Activated CD4-positive, CD25-positive, alpha-beta regulatory T cell treated with anti-CD3 and anti-CD28 coated beads, Interleukin-2, amount 50 U/mL, for 24 hours (primary cell): ENCODE data around the gene PKNOX2.

Experiments used
- ATAC-seq, 2 donors: fragments of 150-1000 bp; cut with Tn5 transposase; one replicate each; pipeline ENCODE4 v1.10.0; 2021; ENCODE audit warnings: mild to moderate bottlenecking in 1 of 2, moderate library complexity in 1 of 2

Gene PKNOX2, protein sequence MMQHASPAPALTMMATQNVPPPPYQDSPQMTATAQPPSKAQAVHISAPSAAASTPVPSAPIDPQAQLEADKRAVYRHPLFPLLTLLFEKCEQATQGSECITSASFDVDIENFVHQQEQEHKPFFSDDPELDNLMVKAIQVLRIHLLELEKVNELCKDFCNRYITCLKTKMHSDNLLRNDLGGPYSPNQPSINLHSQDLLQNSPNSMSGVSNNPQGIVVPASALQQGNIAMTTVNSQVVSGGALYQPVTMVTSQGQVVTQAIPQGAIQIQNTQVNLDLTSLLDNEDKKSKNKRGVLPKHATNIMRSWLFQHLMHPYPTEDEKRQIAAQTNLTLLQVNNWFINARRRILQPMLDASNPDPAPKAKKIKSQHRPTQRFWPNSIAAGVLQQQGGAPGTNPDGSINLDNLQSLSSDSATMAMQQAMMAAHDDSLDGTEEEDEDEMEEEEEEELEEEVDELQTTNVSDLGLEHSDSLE

GRCh38 chr11:125164422-125165110, at the start of gene PKNOX2:
PKNOX2 (plus strand) TSS chr11:125164751; CDS start chr11:125351306, 186,555 bp downstream.
- ATAC-seq: peak; percentile 69 to 86

DNA sequence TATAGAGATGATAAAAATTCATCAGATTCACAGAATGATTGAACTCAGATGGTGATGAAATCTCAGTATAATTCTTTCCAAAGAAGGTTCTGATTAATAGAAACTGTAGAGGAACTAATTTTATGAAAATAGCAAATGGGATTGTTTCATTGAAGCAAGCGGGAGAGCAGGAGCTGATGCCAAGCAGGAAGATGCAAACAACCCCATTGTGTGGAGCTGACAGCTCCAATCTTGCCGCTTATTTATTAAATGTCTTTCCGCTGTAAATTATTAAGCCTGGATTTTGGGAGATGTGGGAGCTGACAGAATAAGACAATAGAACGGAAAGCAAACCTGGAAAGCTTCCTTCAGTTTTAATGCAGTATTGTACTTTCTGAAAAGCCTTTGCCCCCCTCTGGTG, 47.1 kb upstream of the PKNOX2 start:
- no peak for ATAC-seq

DNA sequence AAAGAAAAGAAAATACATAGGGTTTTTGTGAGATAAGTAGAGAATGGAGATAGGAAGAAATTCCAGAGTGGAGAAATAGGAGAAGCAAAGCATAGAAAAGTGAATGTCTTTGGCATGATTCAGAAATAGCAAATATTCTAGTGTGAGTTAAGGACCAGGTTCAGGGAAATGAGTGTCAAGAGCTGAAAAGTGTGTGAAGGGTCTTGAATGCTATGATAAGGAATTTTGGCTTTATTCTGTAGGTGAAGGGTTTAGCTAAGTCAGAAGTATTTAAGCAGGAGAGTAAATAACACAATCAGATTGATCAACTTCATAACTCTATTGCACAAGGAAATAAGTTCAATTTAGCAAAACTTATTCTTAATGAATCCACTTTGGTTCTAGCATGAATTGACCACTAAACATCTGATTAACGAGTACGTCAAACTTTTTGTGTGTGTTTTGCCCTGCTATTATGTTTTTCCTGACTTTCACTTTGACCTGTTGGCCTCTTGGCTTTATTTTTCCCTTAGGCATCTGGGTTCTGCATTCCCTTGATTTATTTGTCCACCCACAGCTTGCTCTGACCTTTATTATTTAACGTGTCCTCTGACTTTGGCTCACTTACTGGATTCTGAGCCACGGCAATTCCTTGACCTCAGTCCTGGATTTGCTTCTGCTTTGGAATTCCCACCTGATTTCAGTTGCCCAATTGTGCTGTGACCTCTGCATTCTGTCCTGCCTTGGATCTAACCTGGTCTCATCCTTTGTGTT, 41.2 kb upstream of the PKNOX2 start:
- ATAC-seq: no peak

GRCh38 chr11:125123947-125124617, 40.5 kb upstream of the PKNOX2 start:
- ATAC-seq: peak; percentile 43 to 69

GRCh38 chr11:125124618-125124992, 39.9 kb upstream of the PKNOX2 start:
- ATAC-seq: no peak

GRCh38 chr11:125128450-125128849, 36.1 kb upstream of the PKNOX2 start:
- ATAC-seq: no peak

- ATAC-seq: no peak
Observed at GRCh38 chr11:125129316-125129993, 35.1 kb upstream of the PKNOX2 start.

GRCh38 chr11:125132071-125132470, 32.5 kb upstream of the PKNOX2 start:
- no peak for ATAC-seq

- no peak for ATAC-seq
Observed at GRCh38 chr11:125132596-125132995, 32.0 kb upstream of the PKNOX2 start.

GRCh38 chr11:125136001-125136400, 28.6 kb upstream of the PKNOX2 start:
- no peak for ATAC-seq

DNA sequence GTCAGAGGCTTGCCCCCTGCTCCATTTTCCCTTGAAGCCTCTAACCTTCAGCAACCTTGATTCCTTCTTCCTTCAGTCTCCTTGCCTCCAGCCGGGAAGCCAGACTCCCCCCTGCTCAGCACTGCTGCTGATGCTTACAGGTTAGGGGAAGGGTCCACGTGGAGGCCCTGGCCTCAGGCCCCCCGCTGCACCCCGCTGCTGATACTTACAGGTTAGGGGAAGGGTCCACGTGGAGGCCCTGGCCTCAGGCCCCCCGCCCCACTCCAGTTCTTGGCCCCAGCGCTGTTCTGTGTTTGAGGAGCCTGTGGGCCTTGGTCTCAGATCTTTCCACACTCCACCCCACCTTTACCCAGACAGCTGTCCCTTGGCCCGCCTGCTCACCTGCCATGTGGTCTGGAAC, 25.6 kb upstream of the PKNOX2 start:
- ATAC-seq: no peak

GRCh38 chr11:125139778-125140177, 24.8 kb upstream of the PKNOX2 start:
- ATAC-seq: no peak

GRCh38 chr11:125140233-125140632, 24.3 kb upstream of the PKNOX2 start:
- no peak for ATAC-seq

DNA sequence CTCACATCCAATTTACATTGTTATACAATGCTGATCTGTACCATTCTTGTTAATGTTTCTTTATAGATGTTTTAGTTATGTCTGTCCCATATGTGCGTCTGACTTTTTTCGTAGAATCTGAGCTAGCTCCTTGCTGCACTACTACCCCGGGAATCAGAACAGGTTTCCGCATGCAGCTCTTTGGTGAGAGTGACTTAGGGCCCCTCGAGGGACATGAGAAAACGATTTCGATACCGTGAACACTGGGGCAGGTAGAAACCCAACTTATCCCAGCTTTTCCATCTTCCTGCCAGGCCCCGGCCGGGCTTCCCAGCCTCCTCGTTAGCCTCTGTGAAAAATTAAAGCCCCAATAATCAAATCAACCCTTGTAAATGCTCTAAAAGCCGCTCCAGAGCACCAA, 23.4 kb upstream of the PKNOX2 start:
- ATAC-seq: no peak

DNA sequence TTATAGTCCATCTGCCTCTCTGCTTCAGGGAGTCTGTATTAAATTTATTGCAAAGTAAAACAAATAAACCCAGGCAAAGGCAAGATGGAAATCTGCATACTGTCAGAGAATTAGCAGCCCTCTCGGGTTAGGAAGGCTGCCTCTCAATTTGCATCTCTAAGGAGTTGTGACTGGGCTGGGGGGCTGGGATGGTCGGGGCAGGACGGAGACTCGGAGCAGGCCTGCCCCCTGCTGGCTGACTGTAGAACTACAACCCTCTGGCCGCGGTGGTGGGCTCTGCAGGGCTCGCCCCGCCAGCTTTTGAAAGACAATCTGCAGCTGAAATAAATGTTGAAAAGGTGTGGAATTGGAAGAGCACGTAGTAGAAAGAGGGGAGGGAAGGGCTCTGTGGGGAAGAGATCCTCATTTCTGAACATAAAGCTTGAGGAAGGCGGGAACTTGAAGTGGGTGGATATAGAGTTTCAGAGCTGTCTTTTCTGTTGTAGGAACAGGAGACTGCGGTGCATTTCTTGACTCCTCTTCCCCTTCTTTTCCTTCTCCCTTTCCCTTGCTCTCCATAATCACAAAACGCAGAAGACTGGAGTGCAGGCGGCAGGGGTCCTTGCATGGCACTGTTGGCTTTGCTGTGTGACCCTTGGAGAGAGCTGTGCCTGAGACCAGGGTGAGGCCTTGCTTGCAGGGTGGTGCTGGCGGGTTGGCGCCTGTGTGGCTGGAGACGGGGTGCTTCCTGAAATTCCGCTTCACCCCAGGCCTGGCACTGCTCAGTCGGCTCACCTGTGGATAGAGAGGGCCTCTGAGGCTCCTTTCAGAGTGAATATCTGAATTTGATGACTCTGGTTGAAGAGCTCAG, 22.6 kb upstream of the PKNOX2 start:
- ATAC-seq: peak; percentile 51 to 72

DNA sequence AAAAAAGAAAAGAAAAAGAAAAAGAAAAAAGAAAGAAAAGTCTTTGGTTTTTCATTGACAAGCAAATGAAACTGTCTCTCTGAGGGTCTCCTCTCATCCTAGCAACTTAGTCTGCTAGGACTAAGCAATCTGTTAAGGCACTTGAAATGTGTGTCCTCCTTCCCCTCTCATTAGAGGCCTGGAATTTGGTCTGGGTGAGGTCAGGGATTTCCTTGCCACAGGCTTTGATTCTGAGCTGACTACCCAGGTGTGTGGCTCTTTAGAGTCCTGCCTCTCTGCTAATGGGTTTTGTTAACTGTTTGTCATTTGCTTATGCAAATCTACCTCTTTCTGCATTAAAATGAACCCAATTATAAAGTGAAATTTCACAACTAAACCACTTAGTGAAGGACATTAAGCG, 18.3 kb upstream of the PKNOX2 start:
- ATAC-seq: no peak

DNA sequence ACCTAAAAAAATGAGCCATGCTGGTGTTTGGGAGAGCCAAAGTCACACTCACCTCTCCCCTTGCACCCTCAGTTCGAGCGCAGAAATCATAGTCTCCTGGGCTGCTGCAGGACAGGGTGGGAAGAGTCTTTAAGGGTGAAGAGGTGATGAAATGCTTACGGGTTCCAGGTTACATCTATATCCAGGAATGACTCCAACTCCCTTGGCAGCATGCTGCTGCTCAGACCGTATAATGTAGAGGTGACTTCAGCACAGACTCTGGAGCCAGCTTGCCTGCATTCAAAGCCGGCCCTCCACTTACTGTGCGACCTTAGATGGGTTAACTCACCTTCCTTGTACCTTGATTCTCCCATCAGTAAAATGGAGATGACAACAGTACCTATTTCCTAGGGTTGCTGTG, 17.3 kb upstream of the PKNOX2 start:
- ATAC-seq: no peak

DNA sequence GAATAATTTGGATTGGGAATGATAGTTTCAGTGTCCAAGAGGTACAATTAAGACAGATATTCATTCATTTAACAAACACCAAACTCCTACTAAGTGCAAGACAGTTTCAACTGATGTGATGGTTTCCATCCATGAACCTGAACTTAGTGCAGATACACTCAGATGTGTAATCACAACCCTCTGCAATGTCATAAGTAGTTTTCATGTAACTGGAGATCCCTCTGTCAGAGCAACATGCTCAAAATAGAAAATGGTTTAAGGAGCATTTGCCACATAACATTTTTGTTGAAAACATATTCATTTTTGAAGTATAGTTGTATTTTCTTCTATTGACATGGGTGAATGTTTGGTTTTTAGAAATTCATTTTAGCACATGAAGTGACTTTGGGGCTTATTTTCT, 16.5 kb upstream of the PKNOX2 start:
- ATAC-seq: no peak

GRCh38 chr11:125148743-125149142, 15.8 kb upstream of the PKNOX2 start:
- ATAC-seq: no peak

- no peak for ATAC-seq
Observed at GRCh38 chr11:125153837-125154236, 10.7 kb upstream of the PKNOX2 start.

DNA sequence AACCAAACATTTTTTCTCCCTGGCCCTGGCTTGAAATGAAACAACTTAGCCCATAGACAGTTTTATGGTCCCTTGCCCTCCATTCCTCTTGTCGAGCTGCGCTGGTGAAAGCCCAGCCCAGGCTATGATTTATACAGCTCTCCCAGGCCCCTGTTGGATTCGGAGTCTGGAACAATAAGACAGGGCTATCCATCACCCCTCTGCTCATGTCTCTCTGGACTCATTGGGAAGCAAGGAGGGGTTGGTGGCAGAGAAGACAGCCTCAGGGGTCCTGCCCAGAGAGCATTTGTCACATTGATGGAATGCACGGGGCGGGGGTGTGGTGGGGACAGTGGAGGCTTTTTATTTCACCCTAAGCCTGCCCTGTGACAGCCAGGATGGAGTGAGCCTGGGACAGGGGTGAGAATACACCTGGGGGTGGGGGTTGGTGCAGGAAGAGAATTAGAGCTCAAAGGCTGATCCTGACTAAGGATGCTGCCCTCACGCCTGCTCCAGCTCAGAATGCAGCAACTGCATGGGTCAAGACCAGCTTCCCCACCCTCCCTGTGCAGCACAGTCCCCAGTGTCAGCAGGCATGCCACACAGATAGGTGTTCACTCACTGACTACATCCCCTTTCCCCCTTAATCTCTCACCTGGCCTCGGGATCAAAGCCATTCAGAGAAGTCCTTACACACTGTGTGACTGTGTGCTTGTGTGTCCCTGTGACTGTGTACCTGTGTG, 10.0 kb upstream of the PKNOX2 start:
- ATAC-seq: no peak
